DMS79 (cell line): ENCODE results near the gene ENTPD2.

Source experiments
- DNase-seq: peaks from one replicate; lab custom pipeline; 2025; lab: John Stamatoyannopoulos, UW

ENTPD2 gene

DNA sequence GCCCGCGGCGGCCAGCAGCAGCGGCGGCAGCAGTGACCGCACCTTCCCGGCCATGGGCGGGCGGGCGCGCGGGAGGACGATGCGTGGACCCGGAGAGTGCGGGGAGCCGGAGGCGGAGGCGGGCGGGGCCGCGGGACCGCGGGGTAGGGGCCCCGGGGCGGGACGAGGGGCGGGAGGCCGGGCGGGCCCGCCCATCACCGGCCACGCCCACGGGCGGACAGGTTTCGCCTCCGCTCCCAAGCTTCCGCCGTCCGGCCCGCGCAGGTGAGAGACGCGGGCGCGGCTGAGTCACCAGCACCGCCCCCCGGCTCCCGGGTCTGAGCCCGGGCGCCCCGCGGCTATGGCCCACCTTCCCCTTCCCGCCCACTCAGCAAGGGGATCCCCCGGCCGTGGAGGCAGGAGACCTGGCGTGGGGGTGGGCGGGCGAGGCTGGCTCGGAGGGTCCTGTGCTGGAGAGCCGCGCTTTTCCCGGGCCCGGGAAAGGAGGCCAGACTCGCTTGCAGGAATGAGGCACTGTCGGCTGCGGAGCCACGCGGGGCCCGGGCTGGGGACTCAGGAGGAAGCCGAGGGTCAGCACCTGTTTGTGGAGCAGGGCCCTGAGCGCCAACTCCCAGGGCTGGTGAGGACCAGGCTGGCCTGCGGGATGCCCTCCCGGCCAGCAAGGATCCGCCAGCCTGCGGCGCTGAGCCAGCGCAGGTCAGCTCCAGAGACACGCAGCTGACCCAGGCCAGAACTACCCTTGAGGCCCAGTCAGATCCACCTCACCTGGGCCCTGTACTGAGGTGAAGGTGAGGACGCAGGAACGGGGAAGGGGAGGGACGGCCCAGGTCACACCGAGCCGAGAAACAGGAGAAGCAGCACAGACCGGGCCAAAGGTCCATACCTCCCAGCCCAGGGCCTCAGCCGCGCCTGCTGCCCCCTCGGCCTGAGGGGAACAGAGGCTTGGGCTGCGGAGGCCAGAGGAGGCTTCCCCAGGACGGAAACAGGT lies at the start of gene ENTPD2:
Gene ENTPD2 (minus strand): TSS at position 118 of the 988 bp plus-strand sequence. CDS start 64 bp downstream, at position 54.
- no peak for DNase-seq

DNA sequence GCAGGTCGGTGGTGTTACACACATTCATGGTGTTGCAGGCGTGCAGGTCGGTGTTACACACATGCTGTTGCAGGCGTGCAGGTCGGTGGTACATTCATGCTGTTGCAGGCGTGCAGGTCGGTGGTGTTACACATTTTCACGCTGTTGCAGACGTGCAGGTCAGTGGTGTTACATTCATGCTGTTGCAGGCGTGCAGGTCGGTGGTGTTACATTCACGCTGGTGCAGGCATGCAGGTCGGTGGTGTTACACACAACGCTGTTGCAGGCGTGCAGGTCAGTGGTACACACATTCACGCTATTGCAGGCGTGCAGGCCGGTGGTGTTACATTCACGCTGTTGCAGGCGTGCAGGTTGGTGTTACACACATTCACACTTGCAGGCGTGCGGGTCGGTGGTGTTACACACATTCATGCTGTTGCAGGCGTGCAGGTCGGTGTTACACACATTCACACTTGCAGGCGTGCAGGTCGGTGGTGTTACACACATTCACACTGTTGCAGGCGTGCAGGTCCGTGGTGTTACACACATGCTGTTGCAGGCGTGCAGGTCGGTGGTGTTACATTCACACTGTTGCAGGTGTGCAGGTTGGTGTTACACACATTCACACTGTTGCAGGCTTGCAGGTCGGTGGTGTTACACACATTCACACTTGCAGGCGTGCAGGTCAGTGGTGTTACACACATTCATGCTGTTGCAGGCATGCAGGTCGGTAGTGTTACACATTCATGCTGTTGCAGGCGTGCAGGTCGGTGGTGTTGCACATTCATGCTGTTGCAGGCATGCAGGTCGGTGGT lies 49.5 kb upstream of the ENTPD2 start:
- DNase-seq, result no peak

DNA sequence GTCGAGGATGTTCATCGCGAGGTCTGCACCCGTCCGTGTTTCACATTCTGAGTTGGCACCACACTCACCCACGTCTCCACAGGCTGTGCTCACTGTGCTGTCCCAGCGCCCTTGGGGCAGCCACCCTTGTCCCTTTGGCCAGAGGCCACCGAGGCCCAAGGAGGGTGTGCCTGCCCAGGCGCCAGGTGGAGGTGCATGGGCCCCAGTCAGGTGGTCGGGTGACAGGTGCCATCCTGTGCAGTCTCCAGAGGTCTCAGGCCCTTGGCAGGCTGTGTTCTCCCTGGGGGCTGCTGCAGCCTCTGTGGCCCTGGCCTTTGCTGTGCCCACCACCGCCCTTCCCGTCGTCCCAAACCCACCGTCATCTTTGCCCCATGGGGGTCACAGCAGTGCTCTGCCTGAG lies 45.4 kb upstream of the ENTPD2 start:
- no peak for DNase-seq

DNA sequence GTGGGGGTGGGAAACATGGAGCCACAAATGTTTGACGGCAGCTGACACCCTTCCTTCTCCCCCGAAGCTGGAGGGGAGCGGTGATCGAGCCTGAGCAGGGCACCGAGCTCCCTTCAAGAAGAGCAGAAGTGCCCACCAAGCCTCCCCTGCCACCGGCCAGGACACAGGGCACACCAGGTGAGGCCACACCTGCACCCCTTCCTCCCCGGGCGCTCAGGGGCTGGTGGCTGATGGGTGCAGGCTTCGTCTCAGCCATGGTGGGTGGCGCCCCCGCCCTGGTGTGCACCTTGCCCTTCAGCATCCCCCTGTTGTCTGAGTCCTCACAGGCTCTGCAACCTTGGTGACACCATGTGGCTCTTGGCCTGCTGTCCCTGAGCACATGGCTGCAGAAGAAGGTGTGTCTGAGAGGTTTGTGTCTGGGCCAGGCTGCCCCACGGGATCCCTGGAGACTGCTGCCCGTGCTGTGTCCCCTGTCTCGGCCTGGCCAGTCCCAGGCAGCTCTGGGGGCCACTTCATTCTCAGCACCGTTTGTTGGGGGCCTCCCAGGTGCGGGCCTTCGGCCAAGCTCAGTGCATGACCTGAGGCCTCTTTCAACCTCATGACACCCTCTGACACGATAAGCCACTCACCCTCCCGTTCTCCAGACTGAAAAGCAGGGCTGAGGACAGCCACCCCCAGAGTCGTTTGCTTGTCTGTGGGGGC lies 44.1 kb upstream of the ENTPD2 start:
- DNase-seq, result no peak

DNA sequence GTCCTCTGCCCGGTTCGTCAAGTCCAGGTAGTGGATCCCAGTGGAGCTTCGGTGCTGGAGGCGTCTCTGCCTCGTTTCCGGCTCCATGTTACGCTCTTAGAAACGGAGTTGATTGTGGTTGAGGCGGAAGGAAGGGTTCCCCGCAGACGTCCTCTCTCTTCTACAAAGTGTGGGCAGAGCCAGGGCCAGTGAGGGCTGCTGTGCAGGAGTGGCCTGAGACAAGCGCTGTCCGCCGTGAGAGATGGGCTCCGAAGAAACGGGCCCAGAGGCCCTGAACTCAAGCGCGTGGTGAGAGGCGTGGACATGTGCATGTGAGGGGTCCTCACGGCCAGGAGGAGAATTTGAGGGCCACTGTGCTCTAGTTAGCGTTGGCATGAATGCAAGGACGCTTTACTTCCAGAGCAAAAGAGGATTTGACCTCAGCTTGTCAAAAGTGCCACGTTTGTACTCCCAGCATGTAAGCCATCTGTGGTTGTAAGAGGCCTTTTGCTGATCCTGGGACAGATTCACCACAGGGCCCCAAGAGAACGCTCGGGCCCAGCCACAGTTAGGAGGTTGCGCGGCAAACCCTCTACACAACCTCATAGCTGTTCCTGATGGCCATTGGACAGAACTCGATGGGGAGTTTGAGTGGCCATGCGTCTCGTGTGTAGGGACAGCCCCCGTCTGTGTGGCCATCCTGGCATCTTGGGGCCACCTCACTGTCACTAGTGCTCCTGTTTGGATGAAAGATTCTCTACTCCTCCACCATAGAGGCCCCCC lies 43.1 kb upstream of the ENTPD2 start:
- DNase-seq, result no peak

DNA sequence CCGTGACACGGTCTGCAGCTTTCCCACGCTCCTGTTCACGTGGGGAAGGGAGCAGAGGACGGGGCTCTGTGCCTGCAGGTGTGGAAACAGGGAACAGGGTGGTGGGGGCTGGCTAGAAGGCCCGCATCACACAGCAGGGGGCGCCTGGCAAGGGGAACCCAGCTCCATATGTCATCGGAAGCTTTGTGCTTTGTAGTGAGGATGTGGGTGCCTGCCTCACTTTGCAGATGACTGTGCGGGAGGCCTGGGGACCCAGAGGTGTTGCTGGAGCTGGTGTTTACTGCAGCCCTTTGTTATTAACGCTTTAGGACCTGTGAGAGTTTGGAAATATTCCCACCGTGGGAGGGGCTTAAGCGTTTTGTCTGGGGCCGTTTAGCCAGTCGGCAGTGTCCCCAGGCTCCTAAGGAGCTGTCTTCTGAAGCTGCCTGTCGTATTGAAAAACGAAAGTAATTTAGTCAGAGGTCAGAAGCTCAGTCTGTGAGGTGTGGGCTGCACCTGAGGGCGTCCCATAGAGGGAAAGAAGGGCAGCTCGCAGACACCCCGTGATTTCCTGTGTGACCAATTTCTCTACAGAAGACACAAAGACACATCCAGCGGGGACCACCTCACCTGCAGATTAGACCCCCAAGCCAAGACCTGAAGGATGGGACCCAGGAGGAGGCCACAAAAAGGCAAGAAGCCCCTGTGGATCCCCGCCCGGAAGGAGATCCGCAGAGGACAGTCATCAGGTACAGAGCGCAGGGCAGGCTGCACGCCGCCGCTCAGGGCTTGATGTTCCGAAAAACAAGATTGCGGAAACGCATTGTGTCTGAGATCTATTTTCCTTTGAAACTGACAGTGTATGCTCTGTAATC lies 42.0 kb upstream of the ENTPD2 start:
- DNase-seq, result no peak

DNA sequence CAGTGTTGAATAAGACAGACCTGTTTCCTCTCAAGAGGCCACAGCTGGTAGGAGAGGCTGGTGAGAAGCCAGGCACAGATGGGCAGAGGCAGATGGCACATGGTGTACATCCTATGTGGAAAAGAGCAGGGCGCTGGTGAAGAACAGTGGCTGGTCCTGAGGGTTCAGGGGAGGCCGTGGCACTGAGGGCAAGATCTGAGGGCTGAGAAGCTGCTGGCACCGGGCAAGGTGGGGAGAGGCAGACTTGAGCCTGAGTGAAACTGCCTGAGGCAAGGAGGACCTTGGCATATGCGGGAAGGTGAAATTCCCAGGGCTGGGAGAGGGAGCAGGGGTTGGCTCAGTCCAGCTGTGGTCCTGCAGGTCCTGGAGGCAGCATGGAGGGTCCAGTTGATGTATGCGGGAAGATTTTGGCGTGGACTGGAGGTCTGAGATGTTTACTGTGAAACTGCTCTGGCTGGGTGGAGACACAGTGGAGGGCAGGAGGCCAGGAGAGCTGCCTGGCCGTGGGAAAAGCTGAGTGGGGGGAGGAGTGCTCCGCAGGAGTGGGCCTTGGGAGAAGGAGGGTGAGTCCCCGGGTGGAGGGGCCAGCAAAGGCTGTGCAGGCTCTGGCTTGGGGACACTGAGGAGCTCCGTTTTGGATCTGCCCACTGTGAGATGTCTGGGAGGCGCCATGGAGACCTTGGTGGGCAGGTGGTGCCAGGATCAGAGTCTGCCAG lies 35.5 kb upstream of the ENTPD2 start:
- DNase-seq, result no peak

DNA sequence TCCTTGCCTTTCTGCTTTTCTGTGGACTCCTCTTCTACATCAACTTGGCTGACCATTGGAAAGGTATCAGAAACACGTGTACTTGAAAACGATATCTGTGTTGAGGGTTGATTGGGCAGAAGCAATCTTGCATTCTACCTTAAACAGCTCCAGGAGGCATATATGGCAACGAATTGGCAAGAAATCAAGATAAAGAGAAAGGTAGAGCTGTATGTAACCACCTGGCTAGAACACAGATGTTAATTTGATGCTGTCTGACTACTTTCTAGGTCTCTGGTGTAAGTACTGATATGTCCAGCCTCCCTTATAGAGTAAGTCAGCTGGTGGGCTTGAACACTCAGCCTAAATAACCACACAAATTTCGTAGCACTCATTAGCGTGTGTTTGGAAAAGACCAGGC lies 34.3 kb upstream of the ENTPD2 start:
- DNase-seq, result no peak

DNA sequence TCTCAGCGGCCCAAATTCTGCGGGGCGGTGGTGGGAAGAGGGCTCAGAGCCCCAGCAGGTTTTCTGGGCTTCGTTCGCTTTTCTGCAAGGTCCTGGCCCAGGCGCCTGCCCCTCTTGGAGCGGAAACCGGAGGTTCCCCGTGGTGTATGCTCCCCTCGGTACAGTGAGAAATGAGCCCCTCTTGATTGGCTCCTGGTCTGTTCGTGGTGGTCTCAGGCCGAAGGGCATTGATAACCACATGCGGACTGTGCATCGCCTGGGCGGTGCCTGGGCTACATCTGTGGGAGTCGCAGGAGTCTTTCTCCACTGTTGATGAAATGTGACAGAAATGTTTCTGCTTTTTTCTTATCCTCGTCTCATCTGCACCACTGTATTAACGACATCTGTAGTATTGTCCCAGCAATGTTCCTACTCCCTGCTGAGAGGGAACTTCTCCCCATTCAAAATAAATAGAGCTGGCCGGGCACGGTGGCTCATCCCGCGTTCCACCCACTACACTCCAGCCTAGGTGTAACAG lies 33.6 kb upstream of the ENTPD2 start:
- DNase-seq, result no peak

DNA sequence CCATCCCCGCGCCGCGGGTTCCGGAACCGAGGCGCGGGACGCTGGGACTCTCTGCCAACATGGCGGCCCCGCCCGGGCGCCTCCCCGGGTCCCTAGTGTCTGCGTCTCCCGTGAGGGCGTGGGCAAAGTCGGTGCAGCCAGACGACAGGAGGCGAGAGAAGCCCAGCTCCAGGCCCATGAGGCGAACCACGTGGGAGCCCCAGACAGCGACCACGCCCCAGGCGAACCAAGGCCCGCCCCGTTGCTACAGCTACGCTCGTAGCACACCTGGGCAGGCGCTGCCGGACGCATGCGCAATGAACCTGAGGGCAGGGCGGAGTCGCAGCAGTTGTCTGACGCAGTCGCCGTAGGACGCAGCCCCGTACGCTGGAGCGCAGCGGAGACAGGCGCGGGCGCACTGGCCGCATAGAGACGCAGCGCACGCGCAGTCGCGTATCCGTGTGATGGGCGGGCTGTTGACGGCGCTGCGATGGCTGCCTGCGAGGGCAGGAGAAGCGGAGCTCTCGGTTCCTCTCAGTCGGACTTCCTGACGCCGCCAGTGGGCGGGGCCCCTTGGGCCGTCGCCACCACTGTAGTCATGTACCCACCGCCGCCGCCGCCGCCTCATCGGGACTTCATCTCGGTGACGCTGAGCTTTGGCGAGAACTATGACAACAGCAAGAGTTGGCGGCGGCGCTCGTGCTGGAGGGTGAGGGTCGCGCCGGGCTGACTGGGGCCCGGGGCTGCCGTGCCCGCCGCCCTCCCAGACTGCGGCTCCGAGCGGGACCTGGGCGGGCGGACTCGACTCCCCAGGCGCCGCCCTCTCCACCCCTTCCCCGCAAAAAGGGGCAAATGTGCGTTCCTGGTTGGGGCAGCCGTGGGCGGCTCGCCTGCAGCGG lies 32.9 kb upstream of the ENTPD2 start, which contains the start of gene MAN1B1:
Gene MAN1B1 (plus strand): TSS at position 455 of the 878 bp plus-strand sequence. CDS start 15 bp downstream, at position 470.
- DNase-seq, result peak; percentile 96

DNA sequence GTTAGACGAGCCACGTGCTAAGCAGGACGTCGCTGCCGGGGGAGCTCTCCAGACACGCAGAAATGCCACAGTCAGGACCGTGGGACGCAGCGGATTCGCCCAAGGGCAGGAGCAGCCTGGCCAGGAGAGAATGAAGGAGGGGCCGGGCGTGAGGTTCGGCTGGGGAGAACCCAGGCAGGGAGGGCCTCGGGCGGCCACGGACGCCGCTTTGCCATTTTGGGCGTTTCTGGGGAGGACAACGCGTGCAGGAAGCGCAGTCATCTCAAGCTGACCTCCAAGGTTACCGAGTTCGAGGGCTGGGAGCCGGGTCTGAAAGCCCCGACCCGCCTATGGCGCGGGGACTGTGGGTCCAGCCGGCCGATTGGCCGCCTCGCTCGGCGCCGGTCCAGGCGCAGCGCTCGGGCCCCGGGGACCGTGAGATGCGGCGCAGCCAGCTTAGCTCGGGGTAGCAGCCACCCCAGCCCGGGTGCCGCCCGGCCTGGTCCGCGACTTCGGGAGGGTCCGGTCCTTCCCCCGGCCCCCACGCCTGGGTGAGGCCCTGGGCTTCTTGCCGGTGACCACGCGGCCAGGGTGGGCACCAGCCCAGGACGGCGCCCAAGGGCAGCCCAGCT lies 32.2 kb upstream of the ENTPD2 start:
- no peak for DNase-seq

DNA sequence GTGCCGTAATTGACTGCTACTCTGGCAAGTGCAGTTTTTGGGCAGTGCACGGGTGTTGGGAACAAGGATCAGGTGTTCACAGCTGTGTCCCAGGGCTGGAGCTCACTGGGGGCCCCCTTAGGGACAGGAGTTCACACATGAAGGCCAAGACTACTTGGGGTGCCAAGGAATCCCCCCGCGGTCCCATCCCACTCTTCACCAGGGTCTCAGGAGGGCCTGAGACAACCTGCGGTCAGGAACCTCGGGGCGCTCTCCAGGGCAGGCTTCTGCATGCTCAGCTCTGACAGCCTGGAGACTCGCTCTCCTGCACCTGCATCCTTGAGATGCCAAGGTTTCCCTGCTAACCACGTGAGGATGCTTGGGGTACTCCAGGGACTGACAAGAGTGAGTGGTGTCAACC lies 30.7 kb upstream of the ENTPD2 start:
- DNase-seq, result peak; percentile 59

DNA sequence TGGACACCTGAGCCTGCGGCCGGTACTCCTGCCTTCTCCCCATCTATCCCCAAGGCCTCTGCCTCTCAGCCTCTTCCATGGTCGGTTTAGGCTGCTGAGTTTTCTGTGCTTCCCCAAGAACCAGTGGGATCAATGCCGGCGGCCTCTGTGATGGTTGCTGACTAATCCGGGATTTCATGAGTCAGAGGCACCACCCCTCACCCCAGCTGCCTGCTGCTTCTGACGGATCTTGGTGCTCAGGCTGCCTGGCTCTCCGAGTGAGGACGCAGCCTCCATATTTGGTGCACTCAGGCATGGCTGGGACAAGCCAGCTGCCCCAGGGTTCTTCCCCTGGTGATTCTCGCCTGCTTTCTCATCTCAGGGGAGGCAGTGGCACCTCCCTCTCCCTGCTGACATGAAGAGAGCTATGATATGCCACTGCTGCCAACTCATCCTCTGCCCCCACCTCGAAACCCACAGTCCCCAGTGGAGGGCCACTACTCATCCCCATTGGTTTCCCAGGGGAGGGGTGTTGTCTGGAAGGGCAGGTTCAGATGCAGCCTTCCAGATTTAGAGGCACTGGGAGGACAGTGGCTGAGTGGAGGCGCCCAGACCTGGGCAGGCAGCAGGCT lies 29.6 kb upstream of the ENTPD2 start:
- no peak for DNase-seq

DNA sequence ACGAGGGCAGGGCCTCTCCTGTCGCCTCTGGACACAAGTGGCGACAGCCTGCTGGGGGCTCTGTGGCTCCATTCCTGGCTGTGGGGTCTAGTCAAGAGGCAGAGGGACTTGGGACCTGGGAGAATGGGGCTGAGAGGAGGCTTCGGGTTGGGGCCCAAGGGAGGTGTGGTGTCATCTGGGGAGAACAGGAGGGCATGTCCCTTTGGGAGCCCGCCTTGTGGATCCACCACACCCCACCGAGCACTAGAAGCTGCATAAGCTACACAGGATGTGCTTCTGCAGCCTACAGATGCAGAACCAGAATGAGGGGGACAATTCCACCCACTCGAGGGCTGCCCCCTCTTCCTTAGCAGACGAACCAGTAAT lies 29.0 kb upstream of the ENTPD2 start:
- DNase-seq, result no peak

DNA sequence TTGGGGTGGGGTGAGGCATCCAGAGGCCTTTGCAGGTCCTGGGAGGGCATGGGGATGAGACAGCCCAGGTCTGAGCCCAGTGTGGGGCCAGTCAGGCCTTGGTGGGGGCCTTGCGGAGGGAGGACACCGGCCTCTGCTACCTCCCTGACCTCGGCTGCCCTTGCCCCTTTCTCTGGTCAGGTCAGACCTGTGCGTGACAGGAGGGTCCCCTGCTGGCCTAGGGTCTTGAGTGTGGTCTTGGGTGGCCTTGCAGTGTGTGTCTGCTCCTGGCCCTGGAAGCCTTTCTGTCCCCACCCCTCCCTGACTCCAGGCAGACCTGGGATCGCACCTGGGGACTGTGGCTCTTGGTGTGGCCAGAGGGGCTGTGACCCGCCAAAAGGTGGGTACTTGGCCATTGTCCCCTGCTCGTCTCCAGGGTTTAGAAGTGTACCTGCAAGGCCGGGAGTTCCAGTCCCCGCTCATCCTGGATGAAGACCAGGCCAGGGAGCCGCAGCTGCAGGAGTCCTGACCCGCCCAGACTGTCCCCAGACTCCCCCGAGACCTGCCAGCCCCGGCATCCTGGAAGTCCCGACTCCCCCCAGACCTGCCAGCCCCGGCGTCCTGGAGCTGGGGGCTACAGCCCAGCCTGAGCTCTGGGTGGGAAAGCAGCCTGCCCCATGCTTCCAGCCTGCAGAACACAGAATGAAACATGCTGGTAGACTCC lies 28.5 kb upstream of the ENTPD2 start:
- no peak for DNase-seq

DNA sequence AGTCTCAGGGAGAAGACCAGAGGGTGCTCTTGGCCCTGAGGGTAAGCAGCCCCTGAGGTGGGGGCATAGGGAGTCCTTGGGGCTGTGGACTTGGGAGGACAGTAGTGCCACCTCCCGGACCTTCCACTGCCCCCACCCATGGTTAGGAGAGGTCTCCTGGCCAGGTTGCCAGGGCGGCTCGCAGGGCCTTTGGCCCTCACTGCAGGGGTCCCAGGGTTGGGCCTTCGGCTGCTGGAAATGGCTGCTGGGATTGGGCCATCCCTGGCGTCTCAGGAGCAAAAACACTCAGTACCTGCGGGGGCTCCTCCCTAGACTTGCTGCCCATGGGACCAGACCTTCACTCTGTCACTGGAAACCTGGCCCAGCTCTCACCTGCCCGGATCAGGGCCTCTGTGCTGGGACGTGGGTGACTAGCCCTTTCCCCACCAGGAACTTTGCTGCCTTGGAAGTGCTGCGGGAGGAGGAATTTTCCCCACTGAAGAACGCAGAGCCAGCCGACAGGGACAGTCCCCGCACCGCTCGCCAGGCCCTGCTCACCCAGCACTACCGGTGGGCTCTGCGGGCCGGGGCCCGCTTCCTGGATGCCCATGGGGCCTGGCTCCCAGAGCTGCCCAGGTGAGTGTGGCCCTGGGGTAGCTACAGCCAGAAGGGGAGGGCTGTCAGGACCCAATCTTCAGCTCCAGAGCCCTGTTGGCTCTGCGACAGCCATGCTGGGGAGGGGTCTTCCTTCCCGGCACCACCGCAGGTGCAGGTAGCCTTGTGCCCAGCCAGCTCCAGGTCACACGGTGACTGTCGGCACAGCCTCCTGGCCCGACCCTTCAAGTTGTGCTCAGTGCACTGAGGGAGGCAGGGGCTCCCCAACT lies 26.6 kb upstream of the ENTPD2 start:
- DNase-seq, result no peak
